Measurements from ENCODE around the gene BCAS3.

GRCh38 chr17:61395409-61395982, 717.8 kb downstream of the BCAS3 start:
- TF ChIP-seq CTCF (IDR thresholded peaks at IDR 0.05 in 8 of 11, conservative IDR thresholded peaks at IDR 0.05 in 3 of 11) (no peak), POLR2AphosphoS5 (IDR thresholded peaks at IDR 0.05) (no peak)

Measured in spleen (tissue), 7 donors.